ENCODE results near the gene HOXA7.

The HOXA7 gene

GRCh38 chr7:27165996-27166530 lies 9.6 kb upstream of the HOXA7 start:
- TF ChIP-seq CTCF (IDR thresholded peaks at IDR 0.05; ENCODE audit: extremely low read depth, insufficient read depth, missing control alignments), result no peak
- no peak for DNase-seq (ENCODE audit: low spot score)
- in situ Hi-C loops (cut with MboI; ENCODE audit: low pct_unique_long_range_greater_than_20kb, low sequenced_read_pairs, unreplicated experiment), result loop anchor here (10.0 to 25.0 kb wide), 2 partner anchors 804 to 1311 kb away; no protein-coding TSS in a partner anchor

GRCh38 chr7:27165089-27165995 lies 8.9 kb upstream of the HOXA7 start, which contains the start of gene HOXA9:
HOXA9 (minus strand) TSS chr7:27165537; CDS start chr7:27165457, 80 bp downstream.
- in situ Hi-C loops (cut with MboI; ENCODE audit: low pct_unique_long_range_greater_than_20kb, low sequenced_read_pairs, unreplicated experiment), result loop anchor here (10.0 to 25.0 kb wide), 2 partner anchors 803 to 1311 kb away; no protein-coding TSS in a partner anchor
- no peak for DNase-seq (ENCODE audit: low spot score)
- TF ChIP-seq CTCF (IDR thresholded peaks at IDR 0.05; ENCODE audit: extremely low read depth, insufficient read depth, missing control alignments), result no peak

GRCh38 chr7:27164367-27165088 lies 8.1 kb upstream of the HOXA7 start:
- DNase-seq (ENCODE audit: low spot score), result no peak
- in situ Hi-C loops (cut with MboI; ENCODE audit: low pct_unique_long_range_greater_than_20kb, low sequenced_read_pairs, unreplicated experiment), result loop anchor here (10.0 to 25.0 kb wide), 2 partner anchors 802 to 1310 kb away; no protein-coding TSS in a partner anchor

GRCh38 chr7:27164045-27164366 lies 7.5 kb upstream of the HOXA7 start:
- in situ Hi-C loops (cut with MboI; ENCODE audit: low pct_unique_long_range_greater_than_20kb, low sequenced_read_pairs, unreplicated experiment), result loop anchor here (10.0 to 25.0 kb wide), 2 partner anchors 802 to 1309 kb away; no protein-coding TSS in a partner anchor
- TF ChIP-seq CTCF (IDR thresholded peaks at IDR 0.05; ENCODE audit: extremely low read depth, insufficient read depth, missing control alignments), result no peak
- no peak for DNase-seq (ENCODE audit: low spot score)

More at GRCh38 chr7:27164367-27165088, 8.1 kb upstream of the HOXA7 start:
- TF ChIP-seq CTCF (IDR thresholded peaks at IDR 0.05; ENCODE audit: extremely low read depth, insufficient read depth, missing control alignments), result no peak

- in situ Hi-C loops (cut with MboI; ENCODE audit: low pct_unique_long_range_greater_than_20kb, low sequenced_read_pairs, unreplicated experiment), result loop anchor here (10.0 to 25.0 kb wide), 2 partner anchors 801 to 1309 kb away; no protein-coding TSS in a partner anchor
Measured at GRCh38 chr7:27163288-27164044, 7.0 kb upstream of the HOXA7 start.

More at GRCh38 chr7:27163288-27164044, 7.0 kb upstream of the HOXA7 start:
- TF ChIP-seq CTCF (IDR thresholded peaks at IDR 0.05; ENCODE audit: extremely low read depth, insufficient read depth, missing control alignments), result no peak
- no peak for DNase-seq (ENCODE audit: low spot score)
